SK-N-SH (cell line): ENCODE measurements around the gene RNASE8. TPM values are rescaled to one million over a fixed set of nuclear protein-coding genes. Genes with fewer than 3 reads are reported as not detected.

Experiments
- CTCF ChIA-PET: fragments of 300-600, 350-600 bp; formaldehyde crosslinking; extraction: SDS; loops from one replicate; lab custom pipeline; 2021; lab: Yijun Ruan, JAX
- POLR2A ChIA-PET: fragments of 350-600 bp; sonication (Branson Sonifier 250); formaldehyde crosslinking; extraction: SDS; loops from one replicate; lab custom pipeline; 2020; ENCODE audit warnings: antibody characterized with exemption, inconsistent platforms; lab: Yijun Ruan, JAX
- DNase-seq: peaks from one replicate; pipeline ENCODE4 v3.0.0; 2012
- H2AFZ ChIP-seq: fragments of 200-600 bp; sonication (generic); 2 replicates; pipeline ENCODE4 v1.8.1; 2016; ENCODE audit warnings: antibody characterized with exemption, mild to moderate bottlenecking, low read depth
- H3F3A ChIP-seq: fragments of 200-600 bp; sonication (generic); replicated peaks from 2 replicates; pipeline ENCODE3; 2016; ENCODE audit warnings: antibody characterized with exemption, mild to moderate bottlenecking; ENCODE audit not compliant: insufficient read depth
- H3K27ac ChIP-seq, 2 experiments: fragments of 200-500 bp in 1 of 2; fragments of 200-600 bp in 1 of 2; sonication (Bioruptor generic) in 1 of 2; sonication (generic), shearing (Covaris generic) in 1 of 2; 2 replicates each; pipeline versions ENCODE4 v1.5.1 to v1.6.1; 2014 to 2016; ENCODE audit warnings: low read depth in 2 of 2, inconsistent platforms in 1 of 2, low read length in 1 of 2, mild to moderate bottlenecking in 1 of 2, mixed read lengths in 1 of 2
- H3K27me3 ChIP-seq: fragments of 200-600 bp; sonication (generic), shearing (Covaris generic); 2 replicates; pipeline ENCODE4 v1.6.1; 2016; ENCODE audit warnings: mixed run types; ENCODE audit not compliant: insufficient read depth
- H3K36me3 ChIP-seq, 2 experiments: fragments of 200-500 bp in 1 of 2; fragments of 200-600 bp in 1 of 2; sonication (Bioruptor generic) in 1 of 2; sonication (generic) in 1 of 2; replicated peaks in 1 of 2; 2 replicates each; pipeline versions ENCODE3 to v1.5.1; 2014 to 2016; ENCODE audit warnings: low read length in 1 of 2, mild to moderate bottlenecking in 1 of 2; ENCODE audit not compliant: insufficient read depth in 2 of 2, control insufficient read depth in 1 of 2
- H3K4me1 ChIP-seq, 2 experiments: fragments of 200-500 bp in 1 of 2; fragments of 200-600 bp in 1 of 2; sonication (Bioruptor generic) in 1 of 2; sonication (generic), shearing (Covaris generic) in 1 of 2; 2 replicates each; pipeline versions ENCODE4 v1.5.1 to v1.6.1; 2014 to 2016; ENCODE audit warnings: low read depth in 1 of 2, low read length in 1 of 2, mixed run types in 1 of 2; ENCODE audit not compliant: insufficient read depth in 2 of 2, control insufficient read depth in 1 of 2
- H3K4me2 ChIP-seq: fragments of 200-600 bp; sonication (generic), shearing (Covaris generic); 2 replicates; pipeline ENCODE4 v1.6.1; 2017; ENCODE audit warnings: mixed run types
- H3K4me3 ChIP-seq, 2 experiments: fragments of 200-500 bp in 1 of 2; fragments of 200-600 bp in 1 of 2; sonication (Bioruptor generic) in 1 of 2; sonication (generic), shearing (Covaris generic) in 1 of 2; 2 replicates each; pipeline versions ENCODE4 v1.5.1 to v1.8.1; 2014 to 2016; ENCODE audit warnings: low read depth in 2 of 2, inconsistent platforms in 1 of 2, low read length in 1 of 2, mild to moderate bottlenecking in 1 of 2, mixed read lengths in 1 of 2, moderate library complexity in 1 of 2
- H3K79me2 ChIP-seq: fragments of 200-600 bp; sonication (generic); 2 replicates; pipeline ENCODE4 v1.8.1; 2017; ENCODE audit warnings: mild to moderate bottlenecking; ENCODE audit not compliant: insufficient read depth
- H3K9ac ChIP-seq: fragments of 200-600 bp; sonication (generic); 2 replicates; pipeline ENCODE4 v1.6.1; 2017; ENCODE audit warnings: mixed run types
- H3K9me2 ChIP-seq: fragments of 200-600 bp; sonication (generic); 2 replicates; pipeline ENCODE4 v1.6.1; 2017; ENCODE audit warnings: mixed run types
- H3K9me3 ChIP-seq: fragments of 200-600 bp; sonication (generic); 2 replicates; pipeline ENCODE4 v1.6.1; 2017; ENCODE audit warnings: mixed run types, mild to moderate bottlenecking, moderate library complexity
- H4K20me1 ChIP-seq: fragments of 200-600 bp; sonication (generic); 2 replicates; pipeline ENCODE4 v1.6.1; 2017; ENCODE audit warnings: mild to moderate bottlenecking, mixed run types; ENCODE audit not compliant: insufficient read depth
- ELF1 ChIP-seq: IDR thresholded peaks from 2 replicates; pipeline ENCODE4 v1.4.0; 2012
- EZH2phosphoT487 ChIP-seq: fragments of 200-600 bp; sonication (generic); IDR thresholded peaks from 2 replicates; pipeline ENCODE4 v1.6.1; 2017; ENCODE audit warnings: low read depth, mixed run types, mild to moderate bottlenecking, antibody characterized with exemption, moderate library complexity, borderline replicate concordance
- FOXJ3 ChIP-seq: sonication (generic); formaldehyde crosslinking; IDR thresholded peaks from 2 replicates; pipeline ENCODE4 v1.5.1; 2020; ENCODE audit warnings: mild to moderate bottlenecking, missing genetic modification reagents
- IRF3 ChIP-seq: fragments of 150-350 bp; IDR thresholded peaks from 2 replicates; pipeline ENCODE4 v1.6.1; 2016; ENCODE audit warnings: mild to moderate bottlenecking, low read depth, low read length
- JUND ChIP-seq: IDR thresholded peaks from 2 replicates; pipeline ENCODE4 v1.4.0; 2012
- MXI1 ChIP-seq: IDR thresholded peaks from 2 replicates; pipeline ENCODE4 v1.6.1; 2012; ENCODE audit warnings: mild to moderate bottlenecking, low read depth, low read length, improper control_type of control experiment
- POLR2AphosphoS5 ChIP-seq: IDR thresholded peaks from 2 replicates; pipeline ENCODE4 v1.6.1; 2012; ENCODE audit warnings: low read depth, low read length
- RAD21 ChIP-seq: IDR thresholded peaks from 2 replicates; pipeline ENCODE4 v1.6.1; 2012; ENCODE audit warnings: mild to moderate bottlenecking, low read length
- RFX5 ChIP-seq: IDR thresholded peaks from 2 replicates; pipeline ENCODE4 v1.6.1; 2012; ENCODE audit warnings: mild to moderate bottlenecking, improper control_type of control experiment, low read length
- RXRA ChIP-seq: IDR thresholded peaks from 2 replicates; pipeline ENCODE4 v1.4.0; 2012; ENCODE audit warnings: low read depth, mild to moderate bottlenecking, borderline replicate concordance
- SIN3A ChIP-seq: IDR thresholded peaks from 2 replicates; pipeline ENCODE4 v1.6.1; 2012; ENCODE audit warnings: low read depth, mild to moderate bottlenecking, low read length, moderate library complexity, borderline replicate concordance
- TEAD4 ChIP-seq: IDR thresholded peaks from 2 replicates; pipeline ENCODE4 v1.4.0; 2012; ENCODE audit warnings: mild to moderate bottlenecking, borderline replicate concordance; ENCODE audit not compliant: insufficient read depth
- WGBS: methylation state at CpG from one replicate; pipeline ENCODE4 v1.1.6; 2017; ENCODE audit warnings: low lambda C conversion rate; 5-methylcytosine and 5-hydroxymethylcytosine counted together
- polyA plus RNA-seq, 3 experiments: library from polyadenylated mRNA; depleted of rRNA; stranded (reverse); fragments of >200 nt; gene quantifications; 2 replicates each; pipeline ENCODE4 v1.2.3, GENCODE V29; 2012
- TF ChIP-seq, protein P1 (sequence below): IDR thresholded peaks from 2 replicates; pipeline ENCODE4 v1.6.1; 2012; ENCODE audit warnings: mild to moderate bottlenecking, low read depth, low read length, moderate library complexity

Gene RNASE8
- polyA plus RNA-seq, 1 of the 3 experiments (the other 2 are of a cell fraction) = not detected

DNA sequence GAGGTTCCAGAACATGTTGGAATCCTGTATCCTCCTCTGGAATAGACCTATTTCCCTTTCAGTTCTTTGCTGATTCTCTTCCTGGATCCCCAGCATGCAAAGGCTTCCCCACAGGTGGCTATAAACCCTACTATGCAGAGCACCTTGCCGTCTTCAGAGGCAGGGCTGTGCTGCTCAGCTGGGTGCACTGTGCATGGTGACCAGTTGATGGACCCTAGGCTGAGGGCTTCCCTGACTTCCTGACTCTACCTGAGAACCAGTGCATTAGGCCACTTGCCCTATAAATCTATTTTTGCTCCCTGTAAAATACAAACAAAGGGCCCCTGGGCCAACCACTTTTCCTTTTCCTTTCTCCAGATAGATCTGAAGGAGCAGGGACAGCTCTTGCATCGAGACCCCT lies 26.8 kb downstream of the RNASE8 start:
- POLR2A ChIA-PET = interaction anchor here (1.2 to 1.7 kb wide), 2 partner anchors 13 kb away, joined by 4 to 11 read pairs; no protein-coding TSS in a partner anchor
- peaks cover 42% of the 10 kb centered on the region for H3F3A ChIP-seq
- H3K27me3 ChIP-seq = no peaks in the 10 kb centered on the region
- no peaks in the 10 kb centered on the region for H4K20me1 ChIP-seq
- TF ChIP-seq MXI1 (no peak), EZH2phosphoT487 (no peak), JUND (no peak), RXRA (no peak), RAD21 (no peak), SIN3A (no peak), FOXJ3 (CRISPR knock-in tag) (no peak), RFX5 (no peak), IRF3 (no peak), ELF1 (no peak), POLR2AphosphoS5 (no peak), TEAD4 (no peak)
- TF ChIP-seq, protein P1, sequence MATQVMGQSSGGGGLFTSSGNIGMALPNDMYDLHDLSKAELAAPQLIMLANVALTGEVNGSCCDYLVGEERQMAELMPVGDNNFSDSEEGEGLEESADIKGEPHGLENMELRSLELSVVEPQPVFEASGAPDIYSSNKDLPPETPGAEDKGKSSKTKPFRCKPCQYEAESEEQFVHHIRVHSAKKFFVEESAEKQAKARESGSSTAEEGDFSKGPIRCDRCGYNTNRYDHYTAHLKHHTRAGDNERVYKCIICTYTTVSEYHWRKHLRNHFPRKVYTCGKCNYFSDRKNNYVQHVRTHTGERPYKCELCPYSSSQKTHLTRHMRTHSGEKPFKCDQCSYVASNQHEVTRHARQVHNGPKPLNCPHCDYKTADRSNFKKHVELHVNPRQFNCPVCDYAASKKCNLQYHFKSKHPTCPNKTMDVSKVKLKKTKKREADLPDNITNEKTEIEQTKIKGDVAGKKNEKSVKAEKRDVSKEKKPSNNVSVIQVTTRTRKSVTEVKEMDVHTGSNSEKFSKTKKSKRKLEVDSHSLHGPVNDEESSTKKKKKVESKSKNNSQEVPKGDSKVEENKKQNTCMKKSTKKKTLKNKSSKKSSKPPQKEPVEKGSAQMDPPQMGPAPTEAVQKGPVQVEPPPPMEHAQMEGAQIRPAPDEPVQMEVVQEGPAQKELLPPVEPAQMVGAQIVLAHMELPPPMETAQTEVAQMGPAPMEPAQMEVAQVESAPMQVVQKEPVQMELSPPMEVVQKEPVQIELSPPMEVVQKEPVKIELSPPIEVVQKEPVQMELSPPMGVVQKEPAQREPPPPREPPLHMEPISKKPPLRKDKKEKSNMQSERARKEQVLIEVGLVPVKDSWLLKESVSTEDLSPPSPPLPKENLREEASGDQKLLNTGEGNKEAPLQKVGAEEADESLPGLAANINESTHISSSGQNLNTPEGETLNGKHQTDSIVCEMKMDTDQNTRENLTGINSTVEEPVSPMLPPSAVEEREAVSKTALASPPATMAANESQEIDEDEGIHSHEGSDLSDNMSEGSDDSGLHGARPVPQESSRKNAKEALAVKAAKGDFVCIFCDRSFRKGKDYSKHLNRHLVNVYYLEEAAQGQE = no peak
- DNase-seq = peak; percentile 7
- H3K9me3 ChIP-seq = no peaks in the 10 kb centered on the region
- no peaks in the 10 kb centered on the region for H3K9me2 ChIP-seq
- 96% methylated on average over 2 of the region's 2 CpGs for WGBS
- peaks cover 9 to 24% of the 10 kb centered on the region in 2 experiments; a peak in 3 of 4 replicates for H3K4me1 ChIP-seq
- H3K36me3 ChIP-seq = peaks cover 63 to 80% of the 10 kb centered on the region in 2 experiments
- H3K9ac ChIP-seq = no peak overlapping the region
- peak overlapping the region in 1 of 2 experiments; percentile 89; a peak in 2 of 4 replicates for H3K27ac ChIP-seq
- H3K4me3 ChIP-seq = no peak overlapping the region
- no peak overlapping the region; the same call in 1 of the 2 replicates for H3K4me2 ChIP-seq
- H3K79me2 ChIP-seq = peaks cover 5% of the 10 kb centered on the region; the same call in 1 of the 2 replicates
- H2AFZ ChIP-seq = no peak overlapping the region
- CTCF ChIA-PET = interaction anchor here (1.2 to 8.6 kb wide), 5 partner anchors 11 to 70 kb away, joined by 7 to 68 read pairs (median 12); partner anchors contain the start of genes ARHGEF40 and ZNF219
